GM20000 (cell line): ENCODE measurements around the gene TECR.
A peak's percentile ranks its signal among the peaks of the same experiment; 100 is the strongest.

Experiments
- DNase-seq: peaks from one replicate; pipeline ENCODE4 v3.0.0; 2012; ENCODE audit warnings: low spot score
- CTCF ChIP-seq: IDR thresholded peaks from 2 replicates; pipeline ENCODE4 v1.5.1; 2012; ENCODE audit warnings: mild to moderate bottlenecking, control low read depth; ENCODE audit errors: extremely low read depth, missing control alignments

Gene TECR

GRCh38 chr19:14529254-14530004, at the start of gene TECR:
Gene TECR, plus strand, starts transcription at chr19:14529594. Its CDS starts 103 bp downstream, at chr19:14529697.
- TF ChIP-seq CTCF, result no peak
- DNase-seq, result peak; percentile 96

- TF ChIP-seq CTCF, result peak; percentile 98
- DNase-seq, result peak; percentile 93
These were observed 49.3 kb upstream of the TECR start for GRCh38 chr19:14479975-14480699.

GRCh38 chr19:14480700-14481079, 48.7 kb upstream of the TECR start:
- peak; percentile 34 for DNase-seq
- TF ChIP-seq CTCF, result no peak

GRCh38 chr19:14482172-14482941, 47.0 kb upstream of the TECR start:
- TF ChIP-seq CTCF, result no peak
- no peak for DNase-seq

- TF ChIP-seq CTCF, result no peak
- DNase-seq, result no peak
These were observed 41.8 kb upstream of the TECR start for GRCh38 chr19:14487370-14488125.

- no peak for DNase-seq
- TF ChIP-seq CTCF, result no peak
These were observed 36.5 kb upstream of the TECR start for GRCh38 chr19:14492756-14493337.
